Stimulated activated naive CD8-positive, alpha-beta T cell treated with anti-CD3 and anti-CD28 coated beads, Interleukin-15, Interleukin-2, amounts not matched to agents 100 U/mL and 50 U/mL, for 24 hours (primary cell): ENCODE data around the gene ABCA2.

Experiments used
- ATAC-seq: fragments of 150-1000 bp; cut with Tn5 transposase; one replicate; pipeline ENCODE4 v1.10.0; 2021
- DNase-seq: peaks from one replicate; pipeline ENCODE4 v3.0.0; 2021

The ABCA2 gene

GRCh38 chr9:136997830-136998234, 30.2 kb downstream of the ABCA2 start:
- DNase-seq (no peak), ATAC-seq (no peak)

- no peak for DNase-seq
- ATAC-seq = no peak
These were observed 30.7 kb downstream of the ABCA2 start for GRCh38 chr9:136997371-136997770.

GRCh38 chr9:136996361-136997292, 31.4 kb downstream of the ABCA2 start, which contains the start of gene CLIC3:
Gene CLIC3 (minus strand): TSS chr9:136996568. CDS start chr9:136996543, 25 bp downstream.
- no peak for ATAC-seq
- DNase-seq = peak; percentile 55

GRCh38 chr9:136995772-136996311, 32.2 kb downstream of the ABCA2 start:
- no peak for DNase-seq
- no peak for ATAC-seq

GRCh38 chr9:136995362-136995761, 32.7 kb downstream of the ABCA2 start:
- DNase-seq (no peak), ATAC-seq (no peak)

GRCh38 chr9:136994888-136995230, 33.2 kb downstream of the ABCA2 start:
- DNase-seq (no peak), ATAC-seq (no peak)

GRCh38 chr9:136994180-136994887, 33.7 kb downstream of the ABCA2 start:
- no peak for DNase-seq
- no peak for ATAC-seq

GRCh38 chr9:136992819-136993369, 35.1 kb downstream of the ABCA2 start:
- no peak for ATAC-seq

GRCh38 chr9:136991993-136992818, 35.8 kb downstream of the ABCA2 start, which contains the start of gene PAXX:
Gene PAXX (plus strand): TSS chr9:136992422. CDS start chr9:136992444, 22 bp downstream.
- ATAC-seq = peak; percentile 84

More at GRCh38 chr9:136992819-136993369, 35.1 kb downstream of the ABCA2 start:
- no peak for DNase-seq

GRCh38 chr9:136990242-136990911, 37.7 kb downstream of the ABCA2 start:
- ATAC-seq (no peak), DNase-seq (no peak)

More at GRCh38 chr9:136991993-136992818, 35.8 kb downstream of the ABCA2 start, which contains the start of gene PAXX:
- DNase-seq = peak; percentile 98

- no peak for ATAC-seq
- DNase-seq = no peak
These were observed 39.2 kb downstream of the ABCA2 start for GRCh38 chr9:136988872-136989271.

GRCh38 chr9:136985853-136986252, 42.2 kb downstream of the ABCA2 start:
- ATAC-seq (no peak), DNase-seq (no peak)

GRCh38 chr9:136985027-136985602, 42.9 kb downstream of the ABCA2 start:
- ATAC-seq = no peak
- DNase-seq = no peak

- ATAC-seq (no peak), DNase-seq (no peak)
These were observed 43.5 kb downstream of the ABCA2 start for GRCh38 chr9:136984464-136985026.

- ATAC-seq = no peak
- no peak for DNase-seq
These were observed 44.3 kb downstream of the ABCA2 start for GRCh38 chr9:136983656-136984314.

GRCh38 chr9:136983167-136983566, 44.9 kb downstream of the ABCA2 start:
- ATAC-seq = no peak
- no peak for DNase-seq

GRCh38 chr9:136982232-136983051, 45.6 kb downstream of the ABCA2 start, which contains the start of gene LCNL1:
Gene LCNL1 (plus strand): TSS chr9:136982993. CDS start chr9:136983587, 594 bp downstream.
- ATAC-seq (no peak), DNase-seq (no peak)

- ATAC-seq = no peak
These were observed 46.3 kb downstream of the ABCA2 start for GRCh38 chr9:136981588-136982231.

More at GRCh38 chr9:136981588-136982231, 46.3 kb downstream of the ABCA2 start:
- no peak for DNase-seq
